HG03460 (cell line): ENCODE results near the gene RNU11.
"Not testable (repeated sequence)": the region's sequence is repeated elsewhere in the genome, so short reads cannot be mapped to it uniquely, and the experiment has no call there.

Experiments used
- ATAC-seq: cut with Tn5 transposase; IDR thresholded peaks from one replicate; pipeline ENCODE4 v1.9.1; 2021; ENCODE audit not compliant: unreplicated experiment

Gene RNU11

DNA sequence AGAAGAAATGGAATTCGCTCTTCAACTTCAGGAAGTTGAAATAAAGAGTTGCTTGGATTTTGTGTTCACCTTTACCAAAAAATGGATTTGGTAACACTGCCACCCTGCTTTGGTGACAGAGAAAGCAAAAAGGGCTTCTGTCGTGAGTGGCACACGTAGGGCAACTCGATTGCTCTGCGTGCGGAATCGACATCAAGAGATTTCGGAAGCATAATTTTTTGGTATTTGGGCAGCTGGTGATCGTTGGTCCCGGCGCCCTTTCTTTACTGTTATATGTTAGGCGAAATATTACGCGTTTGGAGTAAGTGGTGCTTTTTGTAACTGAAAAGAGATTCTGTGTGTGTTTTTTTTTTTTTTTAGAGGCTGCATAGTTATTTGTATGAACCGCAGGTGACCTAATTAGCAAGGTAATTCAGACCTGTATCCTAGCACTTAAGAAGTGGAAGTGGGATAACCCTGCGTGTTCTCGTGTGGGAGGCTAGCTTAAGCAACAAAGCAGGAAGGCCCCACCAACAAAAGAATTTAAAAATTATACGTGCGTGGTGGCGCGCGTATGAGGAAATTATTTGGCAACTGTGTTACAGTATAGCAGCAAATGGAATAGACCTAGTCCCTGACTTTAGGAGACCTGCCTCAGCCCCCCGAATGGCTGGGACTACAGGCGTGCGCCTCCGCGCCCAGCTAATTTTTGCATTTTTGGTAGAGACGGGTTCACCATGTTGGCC is at the start of gene RNU11:
Gene RNU11, plus strand, starts transcription at position 127 of the 725 bp plus-strand sequence.
- peak; percentile 63 for ATAC-seq

DNA sequence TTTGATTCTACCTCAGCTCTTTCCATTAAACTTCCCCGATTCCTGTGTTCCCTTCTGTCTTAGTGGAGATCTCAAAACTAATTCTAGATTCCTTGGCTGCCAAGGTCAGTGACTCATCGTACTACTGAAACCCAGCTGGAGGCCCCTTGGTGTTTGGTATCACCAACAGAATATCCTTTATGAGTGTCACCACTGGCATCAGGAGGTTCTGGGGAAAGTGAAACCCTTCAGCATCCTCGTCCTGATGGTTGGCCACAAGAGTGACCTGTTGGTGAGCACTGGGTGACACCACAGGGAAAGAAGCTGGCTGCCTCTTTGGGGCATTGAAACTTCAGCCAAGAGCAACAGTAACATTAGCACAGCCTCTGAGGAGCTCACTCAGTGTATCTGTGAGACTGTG is 46.7 kb upstream of the RNU11 start:
- ATAC-seq, result no peak

DNA sequence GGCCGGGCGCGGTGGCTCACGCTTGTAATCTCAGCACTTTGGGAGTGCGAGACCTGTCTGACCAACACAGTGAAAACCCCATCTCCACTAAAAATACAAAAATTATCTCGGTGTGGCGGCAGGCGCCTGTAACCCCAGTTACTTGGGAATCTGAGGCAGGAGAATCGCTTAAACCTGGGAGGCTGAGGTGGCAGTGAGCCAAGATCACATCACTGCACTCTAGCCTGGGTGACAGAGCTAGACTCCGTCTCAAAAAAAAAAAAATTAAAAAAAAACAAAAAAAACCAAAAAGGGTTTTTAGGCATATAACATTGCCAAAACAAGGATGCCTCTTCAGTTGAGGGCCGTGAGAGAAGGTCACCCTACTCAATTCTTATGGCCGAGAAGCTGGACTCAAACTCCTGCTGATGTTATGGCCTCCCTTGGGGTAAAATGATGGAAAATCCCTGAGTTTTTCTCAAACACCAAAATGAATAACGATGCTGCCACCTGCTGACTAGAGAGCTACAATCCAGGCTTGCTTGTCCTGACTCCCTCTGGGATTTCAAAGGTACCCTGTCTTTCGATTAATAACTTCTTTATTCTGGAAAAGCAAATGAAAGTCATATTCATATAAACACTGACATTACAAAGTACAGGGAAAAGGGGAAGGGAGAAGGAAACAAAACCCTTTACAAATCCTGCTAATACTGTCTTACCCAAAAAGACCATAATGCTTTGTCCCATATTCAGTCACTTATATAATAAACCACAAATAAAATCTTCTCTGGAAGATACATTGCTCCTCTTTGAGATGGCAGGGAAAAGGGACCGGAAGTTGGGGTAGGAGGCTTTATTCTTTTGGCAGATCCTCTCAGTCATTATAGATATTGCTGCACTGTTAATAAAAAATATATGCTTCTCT is 45.6 kb upstream of the RNU11 start:
- no peak for ATAC-seq

GRCh38 chr1:28604411-28604810 is 44.0 kb upstream of the RNU11 start:
- no peak for ATAC-seq

GRCh38 chr1:28604962-28605361 is 43.4 kb upstream of the RNU11 start:
- no peak for ATAC-seq

DNA sequence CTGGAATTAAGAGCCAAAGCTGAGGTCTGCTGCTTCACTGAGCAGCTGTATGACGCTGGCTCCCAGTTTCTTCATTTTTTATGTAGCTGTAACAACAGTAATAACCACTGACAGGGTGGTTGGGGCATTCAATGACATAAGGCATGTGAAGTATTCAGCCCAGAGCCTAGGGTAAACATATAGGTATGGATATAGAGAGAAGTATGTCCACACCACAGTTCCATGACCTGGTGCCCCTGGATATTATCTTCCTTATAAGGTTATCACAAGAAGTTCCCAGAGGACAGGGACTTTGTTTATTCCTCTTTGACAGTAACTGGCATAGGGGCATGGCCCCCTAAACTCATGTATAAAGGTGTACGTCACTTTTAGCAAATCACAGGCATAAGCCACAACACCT is 41.6 kb upstream of the RNU11 start:
- ATAC-seq, result no peak

- no peak for ATAC-seq
Observed at GRCh38 chr1:28613175-28613574, 35.2 kb upstream of the RNU11 start.

GRCh38 chr1:28631713-28632112 is 16.7 kb upstream of the RNU11 start:
- no peak for ATAC-seq

DNA sequence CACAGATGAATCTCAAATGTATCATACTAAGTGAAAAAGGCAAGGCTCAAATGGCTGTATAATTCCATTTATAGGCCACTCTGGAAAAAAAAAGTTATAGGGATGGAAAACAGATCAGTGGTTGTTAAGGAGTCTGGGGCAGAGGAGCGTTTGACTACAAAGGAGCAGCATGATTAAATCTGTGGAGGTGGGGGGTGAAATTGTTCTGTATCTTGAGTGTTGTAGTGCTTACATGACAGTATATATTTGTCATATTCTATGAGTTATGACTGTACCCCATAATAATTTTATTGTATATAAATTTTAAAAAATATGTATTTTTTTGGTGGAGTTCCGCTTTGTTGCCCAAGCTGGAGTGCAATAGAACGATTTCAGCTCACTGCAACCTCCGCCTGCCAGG is 15.8 kb upstream of the RNU11 start:
- no peak for ATAC-seq

- no peak for ATAC-seq
Observed at GRCh38 chr1:28640766-28641165, 7.6 kb upstream of the RNU11 start.

DNA sequence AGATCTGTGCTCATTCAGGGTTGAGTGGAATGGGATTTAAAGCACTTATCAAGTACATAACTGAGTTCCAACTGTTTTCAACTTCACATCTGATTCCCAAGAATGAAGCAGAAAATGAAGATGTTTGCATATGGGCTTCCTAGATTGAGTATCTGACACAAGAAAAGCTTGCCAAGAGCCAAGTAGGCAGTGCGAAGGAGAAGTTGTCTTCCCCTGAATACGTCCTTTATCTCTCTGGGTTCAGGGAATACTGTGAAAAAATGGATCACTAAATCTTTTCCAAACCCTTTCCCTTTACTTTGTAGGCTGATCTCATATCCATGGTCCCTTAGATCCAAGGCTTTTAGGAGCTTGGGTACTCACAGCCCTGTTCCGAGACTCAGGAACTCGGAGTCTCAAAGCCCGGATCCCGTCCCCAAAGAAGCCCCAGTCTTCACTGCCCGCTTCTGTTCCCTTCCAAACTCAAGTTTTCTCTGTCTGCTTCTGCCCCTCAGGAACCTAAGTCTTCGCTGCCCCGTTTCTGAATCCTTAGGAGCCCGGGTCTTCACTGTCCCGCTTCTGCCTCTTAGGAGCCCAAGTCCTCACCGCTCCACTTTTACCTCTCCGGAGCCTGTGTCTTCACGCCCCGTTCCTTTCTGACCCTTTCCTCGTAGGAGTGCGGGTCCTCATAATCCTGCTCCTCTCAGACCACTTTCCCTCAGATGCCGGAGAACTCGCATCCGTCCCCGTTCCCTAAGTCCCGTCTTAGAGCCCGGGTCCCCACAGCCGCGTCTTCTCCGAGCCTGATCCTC is 6.1 kb upstream of the RNU11 start:
- peak; percentile 19 for ATAC-seq

GRCh38 chr1:28642847-28643635 is 5.4 kb upstream of the RNU11 start, which contains the start of gene TAF12:
TAF12 (minus strand) TSS chr1:28643067; CDS start chr1:28622081, 20,986 bp downstream.
- peak; percentile 70 for ATAC-seq

- ATAC-seq, result no peak
Observed at GRCh38 chr1:28644494-28644893, 3.9 kb upstream of the RNU11 start.

DNA sequence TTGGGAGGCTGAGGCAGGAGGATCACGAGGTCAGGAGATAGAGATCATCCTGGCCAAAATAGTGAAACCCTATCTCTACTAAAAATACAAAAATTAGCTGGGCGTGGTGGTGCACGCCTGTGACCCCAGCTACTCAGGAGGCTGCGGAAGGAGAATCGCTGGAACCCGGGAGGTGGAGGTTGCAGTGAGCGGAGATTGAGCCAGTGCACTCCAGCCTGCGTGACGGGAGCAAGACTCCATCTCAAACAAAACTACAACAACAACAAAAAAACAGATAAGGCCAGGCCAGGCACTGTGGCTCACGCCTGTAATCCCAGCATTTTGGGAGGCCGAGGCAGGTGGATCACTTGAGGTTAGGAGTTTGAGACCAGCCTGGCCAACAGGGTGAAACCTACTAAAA is 3.0 kb upstream of the RNU11 start:
- not testable (repeated sequence) for ATAC-seq

DNA sequence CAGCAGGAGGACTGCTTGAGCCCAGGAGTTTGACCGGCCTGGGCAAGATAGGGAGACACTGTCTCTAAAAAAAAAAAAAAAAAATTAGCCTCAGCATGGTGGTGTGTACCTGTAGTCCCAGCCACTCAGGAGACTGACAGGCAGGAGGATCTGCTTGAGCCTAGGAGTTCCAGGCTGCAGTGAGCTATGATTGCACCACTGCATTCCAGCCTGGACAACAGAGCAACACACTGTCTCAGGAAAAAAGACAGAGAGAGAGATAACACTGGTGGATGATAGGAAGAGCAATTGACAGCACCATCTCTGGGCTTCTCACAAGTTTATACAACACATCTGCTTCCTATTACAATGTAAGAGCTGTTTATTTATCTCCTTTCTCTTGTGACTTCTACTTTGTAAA is 2.4 kb upstream of the RNU11 start:
- no peak for ATAC-seq

GRCh38 chr1:28648008-28648473 is 359 bp upstream of the RNU11 start:
- peak; percentile 60 for ATAC-seq

- not testable (repeated sequence) for ATAC-seq
Observed at GRCh38 chr1:28653063-28653462, 4.7 kb downstream of the RNU11 start.

DNA sequence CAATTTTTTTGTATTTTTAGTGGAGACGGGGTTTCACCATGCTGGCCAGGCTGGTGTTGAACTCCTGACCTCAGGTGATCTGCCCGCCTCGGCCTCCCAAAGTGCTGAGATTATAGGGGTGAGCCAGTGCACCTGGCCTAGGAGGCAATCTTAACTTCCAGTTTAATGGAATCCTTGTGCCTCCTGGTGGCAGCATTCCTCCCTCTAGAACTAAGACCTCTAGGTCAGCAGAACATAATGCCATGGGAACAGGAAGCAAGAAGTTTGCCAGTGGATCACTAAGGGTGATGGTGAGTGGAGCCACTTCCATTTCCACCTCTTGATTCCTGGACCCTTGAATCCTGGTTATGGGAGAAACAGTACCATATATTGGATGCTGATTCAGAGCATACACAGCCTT is 5.5 kb downstream of the RNU11 start:
- not testable (repeated sequence) for ATAC-seq

DNA sequence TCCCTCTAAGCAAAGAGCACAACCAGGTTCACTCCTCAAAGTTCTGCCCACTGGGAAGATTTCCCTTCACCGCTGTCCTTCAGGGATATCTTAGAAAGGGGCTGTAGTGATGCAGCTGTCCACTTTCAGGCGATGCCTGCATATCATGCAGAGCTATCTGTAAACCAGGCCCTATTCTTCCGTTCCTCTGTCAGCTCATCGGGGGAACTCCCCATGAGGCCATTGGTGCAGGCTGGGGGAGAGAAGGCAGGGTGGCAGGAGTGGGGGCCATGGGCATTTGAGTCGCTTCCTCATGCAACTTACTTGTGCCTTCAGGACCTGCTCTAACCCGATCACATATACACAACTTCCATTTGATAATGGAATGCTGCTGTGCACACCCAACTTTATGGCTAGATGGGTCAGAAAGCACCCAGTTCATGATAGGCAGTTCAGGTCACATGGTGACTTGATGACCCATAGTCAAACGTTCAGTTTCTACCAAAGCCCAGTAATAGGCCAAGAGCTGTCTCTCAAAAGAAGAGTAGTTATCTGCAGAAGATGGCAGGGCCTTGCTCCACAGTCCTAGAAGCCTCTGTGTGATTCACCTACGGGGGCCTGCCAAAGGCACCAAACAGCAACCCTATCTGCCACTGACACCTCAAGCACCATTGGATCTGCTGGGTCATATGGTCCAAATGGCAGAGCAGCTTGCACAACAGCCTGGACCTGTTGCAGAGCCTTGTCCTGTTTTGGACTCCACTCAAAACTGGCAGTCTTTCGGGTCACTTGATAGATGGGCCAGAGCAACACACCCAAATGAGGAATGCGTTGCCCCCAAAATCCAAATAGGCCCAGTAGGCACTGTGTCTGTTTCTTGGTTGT is 7.3 kb downstream of the RNU11 start:
- not testable (repeated sequence) for ATAC-seq
